ENCODE measurements around the gene KIF6. TPM values are rescaled to one million over a fixed set of nuclear protein-coding genes. Genes with fewer than 3 reads are reported as not detected.

Gene KIF6
- total and polyA plus RNA-seq, 2 of the 8 experiments (the other 6 are each of a cell fraction or from before 2014, with no cell fraction given), result 0.53 to 0.65 TPM

- TF ChIP-seq ATF2 (IDR thresholded peaks at IDR 0.05; ENCODE audit: low read length), result no peak
- no peak for TF ChIP-seq ATF3 (IDR thresholded peaks at IDR 0.05; ENCODE audit: insufficient read depth, low read depth, low read length)
- TF ChIP-seq TCF12 (IDR thresholded peaks at IDR 0.05; ENCODE audit: low read depth, low read length), result no peak
- no peak for TF ChIP-seq POU5F1 (IDR thresholded peaks at IDR 0.05; ENCODE audit: low read depth, low read length)
- no peak for TF ChIP-seq ZNF274 (IDR thresholded peaks at IDR 0.05; ENCODE audit: borderline replicate concordance, extremely low read depth, low read length)
- no peak for TF ChIP-seq CEBPB (IDR thresholded peaks at IDR 0.05; ENCODE audit: low read depth, low read length)
- TF ChIP-seq GTF2F1 (IDR thresholded peaks at IDR 0.05; ENCODE audit: borderline replicate concordance, low read depth, low read length), result no peak
- no peak for TF ChIP-seq KDM4A (IDR thresholded peaks at IDR 0.05; ENCODE audit: low read depth, low read length, severe bottlenecking)
- no peak for TF ChIP-seq SUZ12 (IDR thresholded peaks at IDR 0.05; ENCODE audit: low read length)
Measured at GRCh38 chr6:39312912-39313525, 412.2 kb downstream of the KIF6 start (continued).

Measured in H1 (cell line).